GM19455 (cell line): ENCODE measurements around the gene GPC1.

ENCODE experiments used
- ATAC-seq: cut with Tn5 transposase; IDR thresholded peaks from one replicate; pipeline ENCODE4 v1.9.1; 2021; ENCODE audit not compliant: unreplicated experiment

The GPC1 gene

DNA sequence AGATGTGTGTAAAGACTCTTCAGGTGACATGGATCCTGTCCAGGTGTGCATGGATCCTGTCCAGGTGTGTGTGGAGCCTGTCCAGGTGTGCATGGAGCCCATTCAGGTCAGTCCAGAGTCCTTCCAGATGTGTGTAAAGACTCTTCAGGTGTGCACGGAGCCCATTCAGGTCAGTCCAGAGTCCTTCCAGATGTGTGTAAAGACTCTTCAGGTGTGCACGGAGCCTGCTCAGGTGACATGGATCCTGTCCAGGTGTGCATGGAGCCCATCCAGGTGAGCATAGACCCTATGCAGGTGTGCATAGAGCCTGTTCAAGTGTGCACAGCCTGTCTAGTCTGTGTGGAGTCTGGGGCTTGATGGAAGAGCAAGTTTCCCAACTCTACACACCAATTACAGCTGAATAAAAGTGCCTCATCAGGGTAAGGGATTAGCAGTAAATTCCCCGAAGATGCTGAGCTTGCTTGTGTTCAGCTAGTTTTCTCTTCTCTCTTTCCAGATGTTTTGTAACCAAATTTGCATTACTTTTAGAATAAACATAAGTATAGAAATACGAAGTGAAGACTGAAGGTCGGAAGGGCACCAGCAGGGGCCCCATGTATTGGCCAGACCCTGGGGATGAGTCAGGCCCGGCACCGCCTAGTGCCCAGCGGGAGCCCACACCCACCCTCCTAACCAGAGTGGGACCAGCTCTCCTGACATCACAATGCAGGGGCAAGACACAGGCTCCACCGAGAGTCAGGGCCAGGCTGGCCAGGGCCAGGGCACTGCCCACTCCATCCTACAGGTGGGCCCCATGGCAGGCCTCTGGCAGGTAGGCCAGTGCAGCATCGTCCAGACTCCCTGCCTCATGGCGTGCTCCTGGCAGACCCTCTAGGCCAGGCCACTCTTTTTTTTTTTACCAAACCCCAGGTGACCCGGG, 38.6 kb upstream of the GPC1 start:
- ATAC-seq: no peak

DNA sequence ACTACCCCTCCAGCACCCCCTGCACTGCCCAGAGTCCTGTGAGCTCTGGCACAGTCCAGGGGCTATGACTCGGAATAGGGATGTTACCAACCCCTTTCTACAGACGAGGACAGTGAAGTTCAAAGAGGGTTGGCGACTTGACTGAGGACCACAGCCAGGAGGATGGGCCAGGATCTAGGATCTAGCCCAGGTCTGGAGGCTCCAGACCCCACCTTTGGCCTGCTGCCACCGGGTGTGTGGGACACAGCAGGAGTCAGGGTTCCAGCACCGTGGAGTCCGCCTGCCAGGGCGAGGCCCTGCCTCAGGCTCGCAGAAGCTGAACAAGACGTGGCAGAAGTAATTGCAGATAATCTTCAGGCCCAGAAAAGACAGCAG, 37.9 kb upstream of the GPC1 start:
- no peak for ATAC-seq

DNA sequence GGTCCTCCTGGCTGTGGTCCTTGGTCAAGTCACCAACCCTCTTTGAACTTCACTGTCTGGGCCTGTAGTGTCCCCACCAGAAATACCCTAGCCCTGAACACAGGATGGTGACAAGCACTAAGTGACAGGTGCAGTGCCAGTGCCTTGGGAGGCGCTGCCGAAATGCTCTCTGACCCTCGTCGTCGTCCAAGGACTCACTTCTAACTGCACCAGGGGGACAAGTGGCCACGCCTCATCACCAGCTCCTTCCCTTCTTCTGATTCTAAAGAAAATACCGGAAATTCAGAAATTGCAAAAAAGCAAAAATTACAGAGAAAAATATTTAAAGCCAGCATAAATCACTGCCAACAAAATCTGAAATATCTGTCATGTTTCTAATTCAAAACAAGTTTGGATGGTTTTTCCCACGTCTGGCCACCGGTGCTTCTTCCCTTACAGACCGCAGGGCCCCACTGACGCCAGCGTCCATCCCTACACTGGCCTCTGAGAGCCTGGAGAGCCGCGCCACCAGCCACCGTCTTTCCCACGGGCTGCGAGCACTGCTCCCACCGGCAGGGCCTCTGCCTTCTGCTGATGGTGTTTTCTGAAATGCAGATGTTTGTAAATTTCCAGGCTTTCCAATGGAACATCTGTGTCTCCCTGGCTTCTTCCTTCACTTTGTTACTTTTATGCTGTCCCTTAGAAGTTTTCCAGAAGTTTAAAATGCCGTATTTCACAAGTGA, 37.4 kb upstream of the GPC1 start:
- no peak for ATAC-seq

DNA sequence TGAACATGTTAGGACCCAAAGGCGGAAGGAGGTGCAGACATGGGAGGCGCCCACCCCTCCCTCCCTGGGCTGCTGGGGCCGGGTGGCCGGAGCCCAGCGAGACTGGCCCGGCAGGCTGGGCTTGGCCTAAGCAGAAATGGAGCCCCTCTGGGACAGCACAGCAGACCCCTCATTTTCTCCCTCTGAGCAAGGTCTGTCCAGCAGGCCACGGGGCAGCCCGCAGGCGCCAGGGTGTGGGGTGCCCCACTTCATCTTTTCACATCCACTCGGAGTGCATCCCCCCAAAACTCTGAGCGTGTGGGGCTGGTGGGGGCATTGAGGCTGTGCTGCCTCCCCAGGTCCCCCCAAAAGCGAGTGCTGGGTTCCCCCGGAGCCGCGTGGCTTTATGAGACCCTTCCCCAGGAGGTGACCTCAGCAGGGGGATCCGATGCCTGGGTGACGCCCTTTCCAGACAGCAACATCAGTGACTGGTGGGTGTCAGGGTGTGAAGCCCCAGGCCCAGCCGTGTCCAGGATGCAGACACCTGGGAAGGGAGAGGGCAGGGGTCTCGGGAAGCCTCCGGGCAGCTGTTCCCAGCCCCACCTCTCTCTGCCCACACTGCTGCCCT, 36.7 kb upstream of the GPC1 start:
- no peak for ATAC-seq

DNA sequence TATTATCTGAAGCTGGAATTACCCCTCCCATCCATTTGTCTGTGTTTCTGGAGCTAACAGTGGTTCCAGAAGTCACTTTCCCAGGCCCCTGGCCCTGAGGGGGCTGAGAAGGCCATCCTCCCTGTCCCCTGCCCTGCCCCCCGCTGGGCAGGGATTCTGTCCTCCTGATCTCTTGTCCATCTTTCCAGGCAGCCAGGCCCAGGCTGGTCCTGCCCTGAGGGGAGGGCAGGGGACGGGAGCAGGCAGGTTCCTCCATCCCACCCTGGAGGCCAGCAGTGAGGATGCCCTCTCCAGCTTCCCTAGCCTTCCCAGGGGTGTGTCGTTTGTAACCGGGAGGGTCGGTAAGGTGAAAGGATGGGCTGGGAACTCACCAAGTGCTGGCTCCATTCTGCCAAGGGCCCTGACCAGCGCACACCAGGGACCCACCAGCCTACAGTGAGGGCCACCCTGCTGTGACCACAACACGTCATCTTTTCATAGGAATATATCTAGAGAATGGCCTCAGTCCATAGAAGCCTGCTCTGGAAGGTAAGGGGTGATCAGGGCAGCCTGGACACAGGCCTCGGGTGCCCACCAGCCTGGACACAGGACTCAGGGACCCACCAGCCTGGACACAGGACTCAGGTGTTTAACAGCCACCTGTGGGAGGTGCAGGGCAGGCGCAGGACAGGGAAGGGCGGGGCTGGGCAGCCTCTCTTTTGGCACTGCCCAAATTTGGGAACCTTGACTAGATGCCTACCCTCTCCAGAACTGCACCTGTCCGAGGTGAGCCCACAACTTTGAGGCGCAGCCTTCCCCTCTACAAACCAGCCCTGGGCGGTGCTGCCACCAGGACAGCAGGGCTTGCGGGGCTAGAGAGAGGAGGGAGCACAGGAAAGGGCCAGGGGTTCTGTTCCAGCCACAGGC, 35.8 kb upstream of the GPC1 start:
- no peak for ATAC-seq

DNA sequence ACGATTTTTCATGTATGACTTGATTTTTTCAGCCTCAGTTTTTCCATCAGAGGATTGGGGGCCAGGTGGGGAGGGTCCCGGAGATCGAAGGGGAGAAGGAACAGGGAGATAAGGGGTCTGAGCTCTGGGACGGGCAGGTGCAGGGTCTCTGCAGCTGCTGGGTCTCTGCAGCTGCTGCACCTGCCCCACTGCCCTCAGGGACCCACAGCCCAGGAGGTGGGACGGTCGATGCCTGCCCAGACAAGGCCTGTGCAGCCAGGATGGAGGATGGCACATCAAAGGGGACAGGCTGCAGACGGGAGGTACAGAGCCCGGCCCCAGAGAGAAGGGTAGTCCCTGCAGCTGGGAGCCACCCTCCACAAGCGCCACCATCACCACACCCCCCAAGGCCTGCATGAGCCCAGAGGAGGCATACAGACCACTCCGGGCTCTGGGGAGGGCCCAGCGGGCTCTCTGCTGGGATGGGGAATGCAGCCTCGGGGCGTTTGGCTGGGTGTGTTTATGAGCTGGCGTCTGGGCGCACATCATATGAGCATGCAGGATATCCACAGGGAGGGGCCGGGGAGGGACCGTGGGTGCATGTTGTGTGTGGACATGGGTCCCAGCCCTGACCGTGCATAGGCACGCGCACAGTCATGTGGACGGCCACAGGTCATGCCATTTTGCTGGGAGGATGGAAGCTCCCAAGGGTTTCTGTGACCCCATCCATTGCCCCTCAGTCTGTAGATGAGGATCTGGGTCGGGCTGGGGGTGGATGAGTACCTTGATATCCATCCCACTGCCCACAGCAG, 34.9 kb upstream of the GPC1 start:
- no peak for ATAC-seq

DNA sequence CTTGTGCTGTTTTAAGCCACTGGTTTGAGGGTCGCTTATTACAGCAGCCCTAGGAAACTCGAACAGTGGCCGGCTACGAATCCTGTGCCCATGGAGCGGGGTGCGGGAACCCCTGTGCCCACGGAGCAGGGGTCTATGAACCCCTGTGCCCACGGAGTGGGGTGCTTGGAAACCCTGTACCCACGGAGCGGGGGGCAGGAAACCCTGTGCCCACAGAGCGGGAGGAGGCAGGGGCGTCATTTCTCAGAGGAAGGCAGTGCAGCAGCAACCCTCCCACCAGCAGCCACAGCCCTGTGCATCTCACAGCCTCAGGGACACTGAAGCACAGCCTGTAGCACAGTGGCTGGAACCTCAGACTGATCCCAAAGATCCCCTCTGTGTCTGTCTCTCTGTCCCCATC, 34.2 kb upstream of the GPC1 start:
- ATAC-seq: no peak

DNA sequence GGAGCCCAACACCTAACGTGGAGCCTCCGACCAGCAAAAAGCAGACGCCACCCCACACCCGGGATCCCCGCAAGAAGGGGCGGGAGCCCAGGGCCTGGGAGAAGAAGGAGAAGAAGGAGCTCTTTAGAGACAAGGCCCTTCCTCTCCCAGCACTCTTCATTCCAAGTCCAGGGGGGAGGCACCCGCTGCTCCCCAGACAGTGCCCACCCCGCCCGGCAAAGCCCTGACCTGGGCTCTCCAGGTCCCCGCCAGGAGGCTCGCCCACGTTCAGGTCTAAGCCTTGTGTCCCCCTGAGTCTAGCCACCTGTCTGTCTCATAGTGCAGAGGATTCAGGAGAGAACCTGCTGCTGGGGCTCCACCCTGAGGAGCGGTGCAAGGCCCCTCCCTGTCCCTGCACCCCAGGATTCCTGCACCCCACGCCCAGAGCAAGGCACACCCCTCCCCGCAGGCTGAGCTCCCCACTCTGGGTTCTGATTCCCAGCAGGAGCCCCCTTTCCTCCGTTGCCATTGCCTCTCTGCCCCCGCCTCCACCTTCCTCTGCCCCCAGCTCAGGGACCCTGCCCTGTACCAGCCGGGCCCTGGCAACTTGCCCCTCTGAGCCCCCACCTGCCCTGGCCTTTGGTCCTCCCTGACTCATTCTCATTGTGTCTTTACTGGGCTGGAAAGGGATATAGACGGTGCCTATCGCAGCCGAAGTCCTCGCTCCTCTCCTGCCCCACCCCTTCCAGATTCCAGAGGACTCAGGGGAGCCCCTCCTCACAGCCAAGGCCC, 33.5 kb upstream of the GPC1 start:
- no peak for ATAC-seq

DNA sequence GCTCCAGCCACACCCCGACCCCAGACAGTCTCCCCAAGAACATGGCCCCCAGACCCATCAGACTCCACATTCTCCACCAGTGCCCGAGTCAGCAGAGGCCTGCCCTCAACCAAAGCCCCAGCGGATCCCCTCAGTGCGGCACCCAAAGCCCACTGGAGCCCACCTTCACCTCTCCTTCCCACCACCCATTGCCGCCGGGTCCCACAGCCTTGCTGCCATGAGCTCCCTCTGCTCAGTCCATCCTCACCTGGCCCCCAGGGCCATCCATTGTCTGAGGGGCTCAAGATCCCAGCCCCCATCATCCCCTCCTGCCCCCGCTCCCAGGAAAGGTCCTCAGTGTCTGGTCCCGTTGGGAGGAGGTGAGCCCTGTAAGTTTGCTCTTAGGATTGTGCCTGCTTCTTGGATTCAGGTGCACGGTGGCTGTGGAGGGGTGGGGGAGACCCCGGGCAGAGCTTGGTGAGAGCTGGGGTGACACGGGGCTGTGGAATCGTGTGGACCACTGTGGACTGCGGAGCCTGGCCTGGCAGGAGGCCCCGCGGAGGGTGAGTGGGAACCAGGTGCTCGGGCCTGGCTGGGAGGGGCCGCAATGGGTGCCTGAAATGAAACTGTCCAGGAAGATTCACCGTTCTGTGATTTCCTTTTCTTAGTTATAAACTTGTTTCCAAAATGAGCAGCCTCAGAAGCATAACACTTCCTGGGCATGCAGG, 32.7 kb upstream of the GPC1 start:
- no peak for ATAC-seq

DNA sequence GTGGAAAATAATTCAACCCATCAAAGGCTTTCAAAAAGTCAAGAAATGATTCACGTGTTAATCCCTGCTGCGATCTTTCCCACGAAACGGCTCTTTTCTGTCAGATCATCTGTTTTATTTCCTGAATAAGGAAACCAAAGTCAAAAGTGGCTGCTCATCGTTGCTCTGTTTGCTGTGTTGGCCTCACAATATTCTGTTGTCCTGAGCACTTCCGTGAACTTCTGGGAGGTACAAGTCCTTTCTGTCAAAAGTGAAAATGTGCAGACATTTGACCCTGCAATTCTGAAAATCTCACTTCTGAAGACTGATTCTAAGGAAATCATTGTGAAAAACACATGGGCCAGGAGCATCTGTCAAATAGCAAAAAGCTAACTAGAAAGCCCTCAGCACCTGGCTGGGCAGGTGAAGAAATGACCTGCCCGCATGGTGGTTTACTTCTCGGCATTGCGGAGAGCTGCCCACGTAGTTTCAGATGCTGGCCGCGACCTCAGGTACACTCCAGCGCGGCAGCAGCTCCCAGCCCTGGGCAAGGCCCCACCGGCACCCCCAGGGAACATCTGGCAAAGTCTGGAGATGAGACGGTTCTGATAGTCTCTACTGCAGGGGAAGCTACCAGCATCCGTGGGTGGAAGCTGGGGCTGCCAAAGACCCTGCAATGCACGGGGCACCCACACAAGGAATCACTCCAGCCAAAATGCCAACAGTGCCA, 31.9 kb upstream of the GPC1 start:
- no peak for ATAC-seq

DNA sequence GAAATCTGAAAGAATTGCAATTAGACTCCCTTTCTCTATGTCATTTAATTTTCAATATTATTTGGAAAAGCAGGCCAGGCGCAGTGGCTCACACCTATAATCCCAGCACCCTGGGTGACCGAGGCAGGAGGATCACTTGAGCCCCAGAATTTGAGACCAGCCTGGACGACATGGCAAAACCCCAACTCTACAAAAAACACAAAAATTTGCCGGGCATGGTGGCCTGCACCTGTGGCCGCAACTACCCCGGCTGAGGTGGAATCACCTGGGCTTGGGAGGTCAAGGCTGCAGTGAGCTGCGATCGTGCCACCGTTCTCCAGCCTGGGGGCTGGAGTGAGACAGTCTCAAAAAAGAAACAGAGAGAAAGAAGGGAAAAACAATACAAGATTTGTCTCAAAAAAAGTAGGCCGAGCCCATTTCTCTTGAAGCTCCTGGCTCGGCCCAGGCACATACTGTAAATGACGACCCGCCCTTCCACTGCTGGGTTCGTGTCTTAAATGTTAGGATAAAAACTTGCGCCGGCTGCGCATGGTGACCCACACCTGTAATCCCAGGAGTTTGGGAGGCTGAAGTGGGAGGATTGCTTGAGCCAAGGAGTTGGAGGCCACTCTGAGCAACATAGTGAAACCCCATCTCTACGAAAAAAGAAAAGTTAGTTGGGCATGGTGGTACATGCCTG, 31.1 kb upstream of the GPC1 start:
- ATAC-seq: no peak

DNA sequence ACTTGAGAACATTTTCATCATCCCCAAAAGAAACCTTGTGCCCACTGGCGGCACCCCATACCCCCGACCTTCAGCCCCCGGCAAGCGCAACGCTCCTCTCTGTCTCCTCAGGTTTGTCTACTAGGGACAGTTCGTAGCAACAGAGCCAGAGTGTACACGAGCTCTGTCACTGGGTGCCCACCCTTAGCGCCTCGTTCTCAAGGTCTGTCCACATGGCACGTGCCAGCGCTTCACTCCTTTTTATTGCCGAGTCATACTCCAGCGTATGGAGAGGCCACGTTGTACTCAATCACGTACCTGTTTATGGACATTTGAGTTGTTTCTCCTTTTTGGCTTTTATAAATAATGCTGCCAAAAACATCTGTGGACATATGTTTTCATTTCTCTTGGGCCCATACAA, 30.3 kb upstream of the GPC1 start:
- no peak for ATAC-seq

DNA sequence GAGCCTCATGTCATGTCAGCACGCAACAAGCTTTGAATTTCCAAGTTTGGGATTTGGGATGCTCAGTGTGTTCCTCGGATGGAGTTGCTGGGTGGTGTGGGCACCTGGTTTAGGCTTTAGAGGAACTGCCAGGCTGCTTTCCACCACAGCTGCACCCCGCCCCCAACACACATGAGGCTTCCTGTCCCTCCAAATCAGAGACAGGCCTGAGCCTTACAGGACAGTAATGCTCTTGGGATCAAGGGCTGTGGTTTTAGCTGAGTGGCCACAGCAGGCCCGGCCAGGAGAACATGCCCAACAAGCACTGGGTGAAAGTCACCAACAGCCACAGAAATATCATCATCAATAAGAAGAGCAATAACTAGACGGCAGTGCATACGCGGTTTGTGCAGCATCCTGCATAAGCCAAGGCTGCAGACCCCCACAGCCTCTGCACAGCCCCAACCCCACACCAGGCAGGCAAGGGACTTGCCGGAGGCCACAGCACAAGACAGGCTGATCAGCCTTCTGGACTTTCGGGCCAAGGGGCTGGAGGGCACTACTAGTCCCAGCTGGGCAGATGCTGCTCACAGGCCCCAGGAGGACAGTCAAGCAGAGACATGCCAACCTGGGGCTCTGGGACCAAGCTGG, 29.7 kb upstream of the GPC1 start:
- no peak for ATAC-seq

DNA sequence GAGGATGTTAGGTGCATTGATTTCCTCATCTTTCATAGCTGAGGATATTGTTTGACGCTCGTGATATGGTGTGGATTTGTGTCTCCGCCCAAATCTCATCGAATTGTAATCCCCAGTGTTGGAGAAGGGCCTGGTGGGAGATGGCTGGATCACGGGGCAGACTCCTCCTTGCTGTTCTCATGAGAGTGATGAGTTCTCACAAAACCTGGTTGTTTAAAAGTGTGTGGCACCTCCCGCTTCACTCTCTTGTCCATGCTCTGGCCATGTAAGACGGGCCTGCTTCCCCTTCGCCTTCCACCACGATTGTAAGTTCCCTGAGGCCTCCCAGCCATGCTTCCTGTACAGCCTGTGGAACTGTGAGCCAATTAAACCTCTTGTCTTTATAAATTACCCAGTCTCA, 28.4 kb upstream of the GPC1 start:
- ATAC-seq: no peak

DNA sequence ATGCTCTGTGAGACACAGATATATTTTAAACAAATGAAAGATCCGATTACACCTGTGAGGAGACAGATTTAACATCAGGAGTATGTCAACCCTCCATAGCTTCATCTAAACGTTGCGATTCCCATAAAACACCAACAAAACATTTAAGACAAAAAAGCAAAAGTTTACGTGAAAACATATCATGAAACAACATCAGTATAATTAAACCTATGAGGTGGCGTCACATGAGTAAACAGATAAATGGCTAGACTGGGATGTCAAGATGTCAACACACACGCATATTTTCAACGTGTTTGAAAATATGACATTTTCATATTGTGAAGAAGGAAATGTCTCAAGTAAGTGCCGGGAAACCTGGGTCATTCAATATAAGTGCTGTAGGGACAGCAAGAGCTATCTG, 25.5 kb upstream of the GPC1 start:
- ATAC-seq: no peak

DNA sequence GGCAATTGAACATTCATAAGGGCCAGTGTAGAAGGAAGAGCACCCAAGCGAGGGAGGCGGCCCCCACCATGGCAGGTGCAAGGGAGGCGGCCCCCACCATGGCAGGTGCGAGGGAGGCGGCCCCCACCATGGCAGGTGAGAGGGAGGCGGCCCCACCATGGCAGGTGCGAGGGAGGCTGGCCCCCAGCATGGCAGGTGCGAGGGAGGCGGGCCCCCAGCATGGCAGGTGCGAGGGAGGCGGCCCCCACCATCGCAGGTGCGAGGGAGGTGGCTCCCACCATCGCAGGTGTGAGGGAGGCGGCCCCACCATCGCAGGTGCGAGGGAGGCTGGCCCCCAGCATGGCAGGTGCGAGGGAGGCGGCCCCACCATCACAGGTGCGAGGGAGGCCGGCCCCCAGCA, 24.7 kb upstream of the GPC1 start:
- ATAC-seq: no peak
